GM12878 (cell line): ENCODE data around the gene PRKAG3. TPM values are rescaled to one million over a fixed set of nuclear protein-coding genes. Genes with fewer than 3 reads are reported as not detected.
"Not testable (repeated sequence)": the region's sequence is repeated elsewhere in the genome, so short reads cannot be mapped to it uniquely, and the experiment has no call there.

Experiments used
- ATAC-seq: fragments of 200-7000 bp; cut with Tn5 transposase; 3 replicates; pipeline ENCODE4 v1.9.1; 2020; ENCODE audit warnings: mild to moderate bottlenecking, moderate library complexity
- BruUV-seq: library from RNA; stranded (reverse); fragments of 400-500 nt; replicated peaks from 2 replicates; lab custom pipeline; 2021; lab: Mats Ljungman, UMichigan
- CTCF ChIA-PET: fragments of 300-600 bp; sonication (Branson Sonifier 250); formaldehyde crosslinking; extraction: SDS; loops from one replicate; lab custom pipeline; 2021; ENCODE audit warnings: inconsistent platforms; lab: Yijun Ruan, JAX
- POLR2A ChIA-PET: fragments of 350-600 bp; formaldehyde crosslinking; extraction: SDS; loops from one replicate; lab custom pipeline; 2021; ENCODE audit warnings: inconsistent platforms; lab: Charles Lee
- RAD21 ChIA-PET: fragments of 300-600 bp; sonication (Branson Sonifier 250); formaldehyde crosslinking; loops from one replicate; lab custom pipeline; 2023; ENCODE audit warnings: antibody characterized with exemption; ENCODE audit not compliant: unreplicated experiment; lab: Charles Lee
- SMC1A ChIA-PET: fragments of 300-600 bp; sonication (Branson Sonifier 250); formaldehyde crosslinking; loops from one replicate; lab custom pipeline; 2023; ENCODE audit not compliant: unreplicated experiment, uncharacterized antibody; lab: Charles Lee
- DNase-seq: peaks from one replicate; pipeline ENCODE4 v3.0.0-alpha.2; 2011; ENCODE audit warnings: low read depth, low spot score
- FAIRE-seq: peaks from 3 replicates; lab custom pipeline; 2011; peaks lifted over from hg19 to GRCh38; lab: Jason Lieb, UNC
- H2AFZ ChIP-seq: 2 replicates; pipeline ENCODE4 v1.6.0; 2011; ENCODE audit warnings: low read depth, low read length, control low read depth; ENCODE audit not compliant: control insufficient read depth
- H3K27ac ChIP-seq: 2 replicates; pipeline ENCODE4 v1.5.1; 2011; ENCODE audit warnings: control low read depth; ENCODE audit not compliant: control insufficient read depth, insufficient read depth
- H3K27me3 ChIP-seq, 2 experiments: replicated peaks in 1 of 2; 2 replicates each; pipeline versions ENCODE4 v1.6.0 to v1.6.1; 2011; ENCODE audit warnings: low read length in 1 of 2; ENCODE audit not compliant: control insufficient read depth in 2 of 2, insufficient read depth in 2 of 2
- H3K36me3 ChIP-seq, 2 experiments: 2 replicates each; pipeline ENCODE4 v1.5.1; 2011; ENCODE audit warnings: low read length in 1 of 2; ENCODE audit not compliant: control insufficient read depth in 2 of 2, insufficient read depth in 2 of 2
- H3K4me1 ChIP-seq: 2 replicates; pipeline ENCODE4 v1.6.1; 2011; ENCODE audit warnings: mild to moderate bottlenecking, low read length, moderate library complexity, mixed read lengths; ENCODE audit not compliant: control insufficient read depth, insufficient read depth
- H3K4me2 ChIP-seq: 2 replicates; pipeline ENCODE4 v1.6.0; 2011; ENCODE audit warnings: control low read depth; ENCODE audit not compliant: control insufficient read depth, insufficient read depth
- H3K4me3 ChIP-seq: fragments of 200-600 bp; sonication (generic); 2 replicates; pipeline ENCODE4 v1.5.1; 2016
- H3K79me2 ChIP-seq: 2 replicates; pipeline ENCODE4 v1.6.0; 2011; ENCODE audit warnings: low read length; ENCODE audit not compliant: control insufficient read depth, insufficient read depth
- H3K9ac ChIP-seq: 2 replicates; pipeline ENCODE4 v1.8.0; 2011; ENCODE audit warnings: low read length, control low read depth, mixed read lengths; ENCODE audit not compliant: control insufficient read depth, insufficient read depth
- H3K9me3 ChIP-seq: replicated peaks from 3 replicates; pipeline ENCODE4 v1.5.1; 2011; ENCODE audit warnings: mild to moderate bottlenecking, low read length; ENCODE audit not compliant: control insufficient read depth, insufficient read depth
- H4K20me1 ChIP-seq: 2 replicates; pipeline ENCODE4 v1.6.0; 2011; ENCODE audit not compliant: control insufficient read depth, insufficient read depth
- ASH2L ChIP-seq: fragments of 300-600, 200-600 bp; sonication (generic); IDR thresholded peaks from 2 replicates; pipeline ENCODE4 v1.6.1; 2017; ENCODE audit warnings: low read depth, mild to moderate bottlenecking, borderline replicate concordance
- BCL11A ChIP-seq: IDR thresholded peaks from 2 replicates; pipeline ENCODE4 v1.6.1; 2011; ENCODE audit warnings: low read depth, low read length
- CHD2 ChIP-seq: IDR thresholded peaks from 2 replicates; pipeline ENCODE4 v1.6.1; 2011; ENCODE audit warnings: low read depth, low read length, improper control_type of control experiment, borderline replicate concordance
- DPF2 ChIP-seq: fragments of 450-650 bp; IDR thresholded peaks from 2 replicates; pipeline ENCODE4 v1.6.1; 2017; ENCODE audit warnings: mild to moderate bottlenecking
- EP300 ChIP-seq, 2 experiments: fragments of 150-350 bp in 1 of 2; IDR thresholded peaks; 2 replicates each; pipeline ENCODE4 v1.6.1; 2011 to 2012; ENCODE audit warnings: low read depth in 2 of 2, low read length in 2 of 2, borderline replicate concordance in 1 of 2, improper control_type of control experiment in 1 of 2, inconsistent platforms in 1 of 2; ENCODE audit not compliant: control insufficient read depth in 1 of 2
- HCFC1 ChIP-seq: fragments of 150-350 bp; IDR thresholded peaks from 2 replicates; pipeline ENCODE4 v1.6.1; 2014; ENCODE audit warnings: low read length
- PAX5 ChIP-seq: IDR thresholded peaks from 2 replicates; pipeline ENCODE4 v1.6.1; 2011; ENCODE audit warnings: low read depth, low read length, borderline replicate concordance
- SP1 ChIP-seq: IDR thresholded peaks from one replicate; pipeline ENCODE4 v1.6.1; 2011; ENCODE audit warnings: low read depth, low read length
- YBX1 ChIP-seq: fragments of 450-650 bp; IDR thresholded peaks from 2 replicates; pipeline ENCODE4 v1.6.1; 2016; ENCODE audit warnings: antibody characterized with exemption
- WGBS: methylation state at CpG from one replicate; pipeline ENCODE4 v1.1.6; 2016; ENCODE audit warnings: low lambda C conversion rate; ENCODE audit not compliant: insufficient replicate concordance, insufficient coverage; ENCODE audit errors: missing lambda C conversion rate; 5-methylcytosine and 5-hydroxymethylcytosine counted together
- in situ Hi-C: fragments of 300-500 bp; cut with MboI; formaldehyde crosslinking; loops from 9 replicates; pipeline ENCODE4 v1.14.3; 2018; ENCODE audit warnings: mixed read lengths
- intact Hi-C: fragments of 100-400 bp; cut with micrococcal nuclease; formaldehyde crosslinking; loops from one replicate; pipeline ENCODE4 v1.14.2; 2022; ENCODE audit not compliant: unreplicated experiment
- polyA plus RNA-seq, 11 experiments: library from polyadenylated mRNA; depleted of rRNA in 4 of 11; unstranded in 6 of 11; stranded (reverse) in 5 of 11; fragments of >200 nt; fragmentation: Nextera tagmentation in 4 of 11; fragmentation: Illumina TruSeq in 1 of 11; extraction: Ambion mirVana in 4 of 11; extraction: Trizol in 1 of 11; gene quantifications; 1 replicate in 1 of 11; 2 replicates in 10 of 11; pipeline versions ENCODE4 v1.2.1 to v1.2.3, GENCODE V29; 2011 to 2016; ENCODE audit warnings: inconsistent platforms in 2 of 11, missing spikeins in 2 of 11, low read depth in 1 of 11
- total RNA-seq, 4 experiments: library from RNA; depleted of rRNA in 3 of 4; stranded (reverse); fragments of >200 nt in 3 of 4; fragmentation: Illumina TruSeq in 1 of 4; extraction: Trizol in 1 of 4; gene quantifications; 2 replicates each; pipeline versions ENCODE4 v1.2.1 to v1.2.3, GENCODE V29; 2013 to 2021
- TF ChIP-seq, protein P1 (sequence below): fragments of 450-650 bp; IDR thresholded peaks from 2 replicates; pipeline ENCODE4 v1.6.1; 2018; ENCODE audit warnings: borderline replicate concordance, mild to moderate bottlenecking; ENCODE audit not compliant: partially characterized antibody
- TF ChIP-seq, protein P2 (sequence below): fragments of 450-650 bp; IDR thresholded peaks from 2 replicates; pipeline ENCODE4 v1.6.1; 2016; ENCODE audit warnings: mild to moderate bottlenecking
- TF ChIP-seq, protein P3 (sequence below): IDR thresholded peaks from 2 replicates; pipeline ENCODE4 v1.6.1; 2011; ENCODE audit warnings: low read depth, mild to moderate bottlenecking, low read length, moderate library complexity, borderline replicate concordance; ENCODE audit errors: extremely low read depth
- TF ChIP-seq, protein P4 (sequence below): IDR thresholded peaks from 2 replicates; pipeline ENCODE4 v1.6.1; 2011; ENCODE audit warnings: borderline replicate concordance, low read depth, mild to moderate bottlenecking, moderate library complexity, low read length; ENCODE audit not compliant: insufficient read depth, poor library complexity, severe bottlenecking

PRKAG3 gene
- total and polyA plus RNA-seq, 10 of the 15 experiments (the other 5 are each of a cell fraction or from before 2014, with no cell fraction given): 0.04 to 0.12 (median 0.06) TPM; not detected in 7

DNA sequence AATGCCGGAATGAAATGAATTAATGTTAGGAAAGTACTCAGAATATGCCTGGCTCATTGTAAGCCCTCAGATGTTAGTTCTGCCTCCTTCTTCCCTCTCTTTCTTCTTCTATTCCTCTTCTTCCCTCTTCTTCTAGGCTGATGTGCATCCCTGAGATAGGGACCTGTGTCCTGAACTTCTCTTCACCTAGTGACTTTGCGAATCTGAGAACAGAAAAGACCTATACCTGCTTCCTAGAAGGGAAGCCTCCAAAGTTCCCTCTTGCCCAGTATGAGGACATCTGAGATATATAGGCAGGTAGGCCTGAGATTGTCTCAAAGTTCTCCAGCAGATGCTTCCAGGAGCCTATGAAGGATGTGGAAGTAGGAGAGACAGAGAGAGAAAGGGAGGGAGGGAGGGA is 57.7 kb downstream of the PRKAG3 start:
- CTCF ChIA-PET: no interaction called here
- POLR2A ChIA-PET: interaction anchor here (0.6 kb wide), 1 partner anchor 643 kb away, joined by 3 read pairs; no protein-coding TSS in a partner anchor
- Histone ChIP-seq H3K4me3 (no peak overlapping the region), H3K4me1 (no peaks in the 10 kb centered on the region), H3K27me3 (no peaks in the 10 kb centered on the region), H3K9me3 (no peaks in the 10 kb centered on the region; the same call in 2 of the 3 replicates), H3K27ac (no peak overlapping the region), H2AFZ (no peak overlapping the region), H4K20me1 (no peaks in the 10 kb centered on the region), H3K9ac (no peak overlapping the region), H3K4me2 (no peak overlapping the region), H3K36me3 (no peaks in the 10 kb centered on the region), H3K79me2 (no peaks in the 10 kb centered on the region)
- FAIRE-seq (no peak), ATAC-seq (no peak), DNase-seq (no peak)
- 97% methylated on average over 2 of the region's 2 CpGs for WGBS
- RAD21 ChIA-PET: no interaction called here
- SMC1A ChIA-PET: no interaction called here
- TF ChIP-seq, protein P1, sequence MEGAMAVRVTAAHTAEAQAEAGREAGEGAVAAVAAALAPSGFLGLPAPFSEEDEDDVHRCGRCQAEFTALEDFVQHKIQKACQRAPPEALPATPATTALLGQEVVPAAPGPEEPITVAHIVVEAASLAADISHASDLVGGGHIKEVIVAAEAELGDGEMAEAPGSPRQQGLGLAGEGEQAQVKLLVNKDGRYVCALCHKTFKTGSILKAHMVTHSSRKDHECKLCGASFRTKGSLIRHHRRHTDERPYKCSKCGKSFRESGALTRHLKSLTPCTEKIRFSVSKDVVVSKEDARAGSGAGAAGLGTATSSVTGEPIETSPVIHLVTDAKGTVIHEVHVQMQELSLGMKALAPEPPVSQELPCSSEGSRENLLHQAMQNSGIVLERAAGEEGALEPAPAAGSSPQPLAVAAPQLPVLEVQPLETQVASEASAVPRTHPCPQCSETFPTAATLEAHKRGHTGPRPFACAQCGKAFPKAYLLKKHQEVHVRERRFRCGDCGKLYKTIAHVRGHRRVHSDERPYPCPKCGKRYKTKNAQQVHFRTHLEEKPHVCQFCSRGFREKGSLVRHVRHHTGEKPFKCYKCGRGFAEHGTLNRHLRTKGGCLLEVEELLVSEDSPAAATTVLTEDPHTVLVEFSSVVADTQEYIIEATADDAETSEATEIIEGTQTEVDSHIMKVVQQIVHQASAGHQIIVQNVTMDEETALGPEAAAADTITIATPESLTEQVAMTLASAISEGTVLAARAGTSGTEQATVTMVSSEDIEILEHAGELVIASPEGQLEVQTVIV: no peak
- TF ChIP-seq CHD2: no peak
- TF ChIP-seq, protein P2, sequence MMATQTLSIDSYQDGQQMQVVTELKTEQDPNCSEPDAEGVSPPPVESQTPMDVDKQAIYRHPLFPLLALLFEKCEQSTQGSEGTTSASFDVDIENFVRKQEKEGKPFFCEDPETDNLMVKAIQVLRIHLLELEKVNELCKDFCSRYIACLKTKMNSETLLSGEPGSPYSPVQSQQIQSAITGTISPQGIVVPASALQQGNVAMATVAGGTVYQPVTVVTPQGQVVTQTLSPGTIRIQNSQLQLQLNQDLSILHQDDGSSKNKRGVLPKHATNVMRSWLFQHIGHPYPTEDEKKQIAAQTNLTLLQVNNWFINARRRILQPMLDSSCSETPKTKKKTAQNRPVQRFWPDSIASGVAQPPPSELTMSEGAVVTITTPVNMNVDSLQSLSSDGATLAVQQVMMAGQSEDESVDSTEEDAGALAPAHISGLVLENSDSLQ: no peak
- no peak for TF ChIP-seq PAX5
- TF ChIP-seq BCL11A: no peak
- no peak for TF ChIP-seq DPF2
- no peak for TF ChIP-seq EP300 (IDR thresholded peaks at IDR 0.05; ENCODE audit: borderline replicate concordance in 1 of 2, control insufficient read depth in 1 of 2, low read depth in 2 of 2, low read length in 2 of 2)
- TF ChIP-seq, protein P3, sequence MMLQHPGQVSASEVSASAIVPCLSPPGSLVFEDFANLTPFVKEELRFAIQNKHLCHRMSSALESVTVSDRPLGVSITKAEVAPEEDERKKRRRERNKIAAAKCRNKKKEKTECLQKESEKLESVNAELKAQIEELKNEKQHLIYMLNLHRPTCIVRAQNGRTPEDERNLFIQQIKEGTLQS: no peak
- no peak for TF ChIP-seq ASH2L
- TF ChIP-seq, protein P4, sequence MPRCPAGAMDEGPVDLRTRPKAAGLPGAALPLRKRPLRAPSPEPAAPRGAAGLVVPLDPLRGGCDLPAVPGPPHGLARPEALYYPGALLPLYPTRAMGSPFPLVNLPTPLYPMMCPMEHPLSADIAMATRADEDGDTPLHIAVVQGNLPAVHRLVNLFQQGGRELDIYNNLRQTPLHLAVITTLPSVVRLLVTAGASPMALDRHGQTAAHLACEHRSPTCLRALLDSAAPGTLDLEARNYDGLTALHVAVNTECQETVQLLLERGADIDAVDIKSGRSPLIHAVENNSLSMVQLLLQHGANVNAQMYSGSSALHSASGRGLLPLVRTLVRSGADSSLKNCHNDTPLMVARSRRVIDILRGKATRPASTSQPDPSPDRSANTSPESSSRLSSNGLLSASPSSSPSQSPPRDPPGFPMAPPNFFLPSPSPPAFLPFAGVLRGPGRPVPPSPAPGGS: no peak
- TF ChIP-seq HCFC1: no peak
- TF ChIP-seq SP1: no peak
- no peak for TF ChIP-seq YBX1
- intact Hi-C loops (no loop called here), in situ Hi-C loops (no loop called here)
- BruUV-seq: no TSS peak

DNA sequence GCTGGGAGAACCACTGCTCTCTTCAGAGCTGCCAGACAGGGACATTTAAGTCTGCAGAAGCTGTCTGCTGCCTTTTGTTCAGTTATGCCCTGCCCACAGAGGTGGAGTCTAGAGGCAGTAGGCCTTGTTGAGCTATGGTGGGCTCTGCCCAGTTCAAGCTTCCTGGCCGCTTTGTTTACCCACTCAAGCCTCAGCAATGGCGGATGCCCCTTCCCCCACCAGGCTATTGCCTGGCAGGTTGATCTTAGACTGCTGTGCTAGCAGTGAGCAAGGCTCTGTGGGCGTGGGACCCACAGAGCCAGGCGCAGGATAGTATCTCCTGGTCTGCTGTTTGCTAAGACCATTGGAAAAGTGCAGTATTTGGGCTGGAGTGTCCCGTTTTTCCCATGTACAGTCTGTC is 58.8 kb downstream of the PRKAG3 start:
- H3K9me3 ChIP-seq, BruUV-seq, H3K79me2 ChIP-seq, intact Hi-C loops, H3K27ac ChIP-seq, H3K4me1 ChIP-seq, in situ Hi-C loops, DNase-seq, H4K20me1 ChIP-seq, H3K27me3 ChIP-seq, H3K9ac ChIP-seq, H3K36me3 ChIP-seq, FAIRE-seq, CTCF ChIA-PET, H3K4me3 ChIP-seq, H3K4me2 ChIP-seq, SMC1A ChIA-PET, ATAC-seq, H2AFZ ChIP-seq: not testable (repeated sequence)
- ChIA-PET RAD21 (interaction anchor here (1.2 kb wide), 1 partner anchor 75 kb away, joined by 4 read pairs; no protein-coding TSS in a partner anchor), POLR2A (interaction anchor here (0.7 kb wide), 1 partner anchor 25 kb away, joined by 3 read pairs; no protein-coding TSS in a partner anchor)
- WGBS: 55% methylated on average over 5 of the region's 5 CpGs
